Measurements from ENCODE around the gene SELENOF.

- no peak for TF ChIP-seq CTCF (IDR thresholded peaks at IDR 0.05)
- TF ChIP-seq EP300 (IDR thresholded peaks at IDR 0.05; ENCODE audit: borderline replicate concordance in 1 of 2, low read depth in 1 of 2, low read length in 1 of 2): no peak
- TF ChIP-seq POLR2AphosphoS5 (IDR thresholded peaks at IDR 0.05; ENCODE audit: low read depth, low read length): no peak
- TF ChIP-seq USF1 (IDR thresholded peaks at IDR 0.05; ENCODE audit: borderline replicate concordance, low read depth): no peak
- no peak for TF ChIP-seq NRF1 (IDR thresholded peaks at IDR 0.05; ENCODE audit: low read depth, low read length)
- no peak for TF ChIP-seq FOXM1 (IDR thresholded peaks at IDR 0.05; ENCODE audit: low read depth)
- TF ChIP-seq REST (IDR thresholded peaks at IDR 0.05; ENCODE audit: low read depth, low read length): no peak
These were observed 10.5 kb upstream of the SELENOF start for GRCh38 chr1:86924324-86924960.

All from SK-N-SH (cell line).